NCI-H446 treated with DMSO at 0.1 percent for 48 hours (cell line): Measurements from ENCODE around the gene DDX49.
"Not testable (repeated sequence)": the region's sequence is repeated elsewhere in the genome, so short reads cannot be mapped to it uniquely, and the experiment has no call there.

Source experiments
- DNase-seq: peaks from one replicate; lab custom pipeline; 2025; lab: John Stamatoyannopoulos, UW

The DDX49 gene

GRCh38 chr19:18895824-18896341, 23.6 kb upstream of the DDX49 start, which contains the start of gene CERS1:
Gene CERS1 (minus strand): TSS chr19:18896158. CDS start chr19:18896072, 86 bp downstream.
- DNase-seq, result no peak

GRCh38 chr19:18896421-18896841, 23.1 kb upstream of the DDX49 start:
- no peak for DNase-seq

- no peak for DNase-seq
Measured at GRCh38 chr19:18897094-18898029, 22.2 kb upstream of the DDX49 start.

- no peak for DNase-seq
Measured at GRCh38 chr19:18898081-18898606, 21.4 kb upstream of the DDX49 start.

- DNase-seq, result no peak
Measured at GRCh38 chr19:18898607-18899408, 20.7 kb upstream of the DDX49 start.

GRCh38 chr19:18899624-18900560, 19.6 kb upstream of the DDX49 start:
- DNase-seq, result no peak

- no peak for DNase-seq
Measured at GRCh38 chr19:18900700-18901481, 18.6 kb upstream of the DDX49 start.

- DNase-seq, result no peak
Measured at GRCh38 chr19:18901491-18901890, 18.0 kb upstream of the DDX49 start.

GRCh38 chr19:18902519-18902918, 17.0 kb upstream of the DDX49 start:
- not testable (repeated sequence) for DNase-seq

- no peak for DNase-seq
Measured at GRCh38 chr19:18903156-18904037, 16.1 kb upstream of the DDX49 start.

GRCh38 chr19:18904334-18905057, 15.0 kb upstream of the DDX49 start:
- no peak for DNase-seq

- no peak for DNase-seq
Measured at GRCh38 chr19:18905058-18905456, 14.5 kb upstream of the DDX49 start.

GRCh38 chr19:18905513-18906236, 13.8 kb upstream of the DDX49 start:
- DNase-seq, result no peak

- no peak for DNase-seq
Measured at GRCh38 chr19:18906605-18907519, 12.7 kb upstream of the DDX49 start.

GRCh38 chr19:18908917-18909619, 10.4 kb upstream of the DDX49 start:
- DNase-seq, result no peak

GRCh38 chr19:18910010-18910409, 9.5 kb upstream of the DDX49 start:
- no peak for DNase-seq
